SIG-M5 treated with dmso at 0.1 percent for 504 hours (cell line): Measurements from ENCODE around the gene P2RX7.
"Not testable (repeated sequence)": the region's sequence is repeated elsewhere in the genome, so short reads cannot be mapped to it uniquely, and the experiment has no call there.

Experiments used
- DNase-seq: peaks from one replicate; lab custom pipeline; 2025; ENCODE audit not compliant: unreplicated experiment; lab: John Stamatoyannopoulos, UW

P2RX7 gene

DNA sequence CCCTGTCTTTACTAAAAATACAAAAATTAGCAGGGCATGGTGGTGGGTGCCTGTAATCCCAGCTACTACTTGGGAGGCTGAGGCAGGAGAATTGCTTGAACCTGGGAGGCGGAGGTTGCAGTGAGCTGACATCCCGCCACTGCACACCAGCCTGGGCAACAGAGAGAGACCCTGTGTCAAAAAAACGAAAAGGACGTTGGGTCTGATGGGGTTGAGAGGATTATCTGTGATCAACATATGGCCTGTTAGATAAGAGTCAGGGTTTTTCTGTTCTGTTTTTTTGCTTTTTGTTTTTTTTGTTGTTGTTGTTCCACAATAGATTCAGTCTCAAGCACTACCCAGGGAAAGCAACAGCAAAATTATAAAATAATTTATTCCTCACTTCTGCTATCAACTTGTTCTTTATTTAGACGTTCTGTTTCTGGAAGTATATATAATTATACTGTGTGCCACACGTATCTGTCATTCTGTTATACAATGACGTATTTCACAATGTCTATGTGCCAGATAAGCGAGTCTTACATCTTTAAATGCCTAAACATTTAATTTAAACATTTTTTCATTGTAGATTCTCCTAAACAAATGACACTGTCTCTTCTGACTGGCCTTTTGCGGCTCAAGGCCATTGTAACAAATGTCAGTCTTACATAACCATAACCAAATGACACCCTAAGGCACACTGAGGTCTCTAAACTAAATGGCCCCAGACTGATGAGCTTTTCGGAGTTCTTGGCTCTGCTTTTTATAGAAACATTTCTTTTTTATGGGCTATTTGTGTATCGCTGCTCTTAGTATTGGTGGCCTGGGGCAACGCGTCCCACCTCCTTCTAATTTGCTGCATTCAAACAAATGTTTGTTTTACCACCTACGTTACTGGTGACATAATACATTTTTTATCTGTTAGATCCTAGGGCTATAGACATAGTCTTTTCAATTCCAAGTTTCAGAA lies 70.0 kb downstream of the P2RX7 start:
- peak; percentile 15 for DNase-seq

GRCh38 chr12:121203482-121203881 lies 70.8 kb downstream of the P2RX7 start:
- DNase-seq = no peak

GRCh38 chr12:121205491-121205890 lies 72.8 kb downstream of the P2RX7 start:
- DNase-seq = no peak

GRCh38 chr12:121208571-121208970 lies 75.9 kb downstream of the P2RX7 start:
- DNase-seq = not testable (repeated sequence)

- no peak for DNase-seq
Observed at GRCh38 chr12:121209221-121209620, 76.5 kb downstream of the P2RX7 start.

DNA sequence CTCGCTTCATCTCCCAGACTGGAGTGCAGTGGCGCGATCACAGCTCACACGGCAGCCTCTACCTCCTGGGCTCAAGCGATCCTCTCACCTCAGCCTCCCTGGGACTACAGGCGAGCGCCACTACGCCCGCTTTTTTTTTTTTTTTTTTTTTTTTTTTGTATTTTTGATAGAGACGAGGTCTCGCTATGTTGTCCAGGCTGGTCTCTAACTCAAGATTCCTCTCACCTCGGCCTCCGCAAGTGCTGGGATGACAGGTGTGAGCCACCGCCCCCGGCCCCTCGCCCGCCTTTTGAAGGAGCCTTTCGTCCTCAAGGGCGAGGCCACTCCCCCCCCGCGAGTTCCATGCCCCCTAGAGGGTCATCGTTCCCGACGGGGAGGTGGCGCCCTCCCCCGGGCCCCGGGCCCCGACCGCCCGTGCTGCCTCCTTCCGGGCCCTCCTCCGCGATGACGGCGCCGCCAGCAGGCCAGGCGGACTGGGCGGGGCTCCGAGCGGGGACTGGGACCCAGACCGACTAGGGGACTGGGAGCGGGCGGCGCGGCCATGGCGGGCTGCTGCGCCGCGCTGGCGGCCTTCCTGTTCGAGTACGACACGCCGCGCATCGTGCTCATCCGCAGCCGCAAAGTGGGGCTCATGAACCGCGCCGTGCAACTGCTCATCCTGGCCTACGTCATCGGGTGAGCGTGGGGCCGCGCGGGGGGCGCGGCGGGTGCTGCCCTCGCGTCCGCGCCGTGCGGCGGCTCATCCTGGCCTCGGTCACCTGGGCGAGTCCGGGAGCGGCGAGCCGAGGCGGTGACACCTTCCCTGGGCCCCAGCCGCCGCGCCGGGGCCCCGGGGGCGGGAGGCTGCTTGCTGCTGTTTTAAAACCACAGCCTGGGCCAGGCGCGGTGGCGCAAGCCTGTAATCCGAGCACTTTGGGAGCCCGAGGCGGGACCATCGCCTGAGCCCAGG lies 77.2 kb downstream of the P2RX7 start, which contains the start of gene P2RX4:
Gene P2RX4 (plus strand): TSS at position 506 of the 949 bp plus-strand sequence. CDS start 36 bp downstream, at position 542.
- peak; percentile 72 for DNase-seq

- no peak for DNase-seq
Observed at GRCh38 chr12:121212875-121213274, 80.2 kb downstream of the P2RX7 start.

GRCh38 chr12:121214166-121214777 lies 81.6 kb downstream of the P2RX7 start:
- DNase-seq = peak; percentile 70

- DNase-seq = peak; percentile 74
Observed at GRCh38 chr12:121214855-121215745, 82.4 kb downstream of the P2RX7 start.

GRCh38 chr12:121216102-121216501 lies 83.4 kb downstream of the P2RX7 start:
- DNase-seq = no peak

- DNase-seq = no peak
Observed at GRCh38 chr12:121217063-121217462, 84.4 kb downstream of the P2RX7 start.

DNA sequence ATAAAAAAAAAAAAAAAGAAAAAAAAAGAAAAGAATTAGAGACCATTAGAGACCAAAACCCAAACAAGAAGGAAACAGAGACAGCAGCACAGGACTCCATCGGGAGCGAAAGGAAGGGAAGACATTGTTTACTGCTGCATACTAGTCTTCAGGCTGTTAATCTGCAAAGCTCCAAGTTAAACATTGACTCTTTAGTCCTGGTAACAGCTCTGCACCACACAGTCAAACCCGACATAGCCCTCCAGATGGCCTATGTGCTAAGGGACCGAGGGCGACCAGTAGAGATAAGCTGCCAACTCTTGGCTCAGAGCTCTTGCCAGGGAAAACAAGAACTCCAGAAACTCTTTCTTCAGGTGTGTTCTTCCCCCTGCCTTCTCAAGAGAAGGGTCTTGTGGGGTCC lies 85.1 kb downstream of the P2RX7 start:
- no peak for DNase-seq

GRCh38 chr12:121218588-121219352 lies 86.1 kb downstream of the P2RX7 start:
- no peak for DNase-seq

DNA sequence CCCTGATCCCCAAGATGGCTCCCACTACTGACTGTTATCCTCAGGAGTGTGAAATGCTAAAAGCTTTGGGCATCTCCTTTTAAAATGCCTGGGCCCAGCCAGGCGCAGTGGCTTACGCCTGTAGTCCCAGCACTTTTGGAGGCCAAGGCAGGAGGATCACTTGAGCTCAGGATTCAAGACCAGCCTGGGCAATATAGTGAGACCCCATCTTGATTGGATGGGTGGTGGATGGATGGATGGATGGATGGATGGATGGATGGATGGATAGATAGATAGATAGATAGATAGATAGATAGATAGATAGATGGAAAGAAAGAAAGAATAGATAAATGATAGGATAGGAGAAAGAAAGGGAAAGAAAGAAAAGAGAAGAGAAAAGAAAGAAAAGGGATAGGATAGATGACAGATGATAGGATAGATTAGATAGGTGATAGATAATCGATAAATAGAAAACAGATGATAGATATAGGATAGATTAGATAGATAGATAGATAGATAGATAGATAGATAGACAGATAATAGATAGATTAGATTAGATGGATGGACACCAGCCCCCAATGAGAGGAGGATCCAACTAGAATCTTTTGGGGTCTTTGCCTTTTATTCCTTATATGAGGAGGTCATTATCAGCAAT lies 86.8 kb downstream of the P2RX7 start:
- DNase-seq = no peak

DNA sequence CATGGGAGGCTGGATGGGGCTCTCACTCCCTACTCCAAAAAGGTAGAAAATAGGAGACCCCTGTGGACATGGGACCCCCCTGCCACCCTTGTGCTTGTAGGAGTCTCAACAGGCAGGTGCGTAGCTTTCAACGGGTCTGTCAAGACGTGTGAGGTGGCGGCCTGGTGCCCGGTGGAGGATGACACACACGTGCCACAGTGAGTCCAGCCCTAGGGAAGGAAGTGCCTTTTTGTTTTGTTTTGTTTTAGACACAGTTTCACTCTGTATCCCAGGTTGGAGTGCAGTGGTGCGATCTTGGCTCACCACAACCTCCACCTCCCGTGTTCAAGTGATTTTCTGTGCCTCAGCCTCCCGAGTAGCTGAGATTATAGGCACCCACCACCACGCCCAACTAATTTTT lies 90.2 kb downstream of the P2RX7 start:
- DNase-seq = no peak

DNA sequence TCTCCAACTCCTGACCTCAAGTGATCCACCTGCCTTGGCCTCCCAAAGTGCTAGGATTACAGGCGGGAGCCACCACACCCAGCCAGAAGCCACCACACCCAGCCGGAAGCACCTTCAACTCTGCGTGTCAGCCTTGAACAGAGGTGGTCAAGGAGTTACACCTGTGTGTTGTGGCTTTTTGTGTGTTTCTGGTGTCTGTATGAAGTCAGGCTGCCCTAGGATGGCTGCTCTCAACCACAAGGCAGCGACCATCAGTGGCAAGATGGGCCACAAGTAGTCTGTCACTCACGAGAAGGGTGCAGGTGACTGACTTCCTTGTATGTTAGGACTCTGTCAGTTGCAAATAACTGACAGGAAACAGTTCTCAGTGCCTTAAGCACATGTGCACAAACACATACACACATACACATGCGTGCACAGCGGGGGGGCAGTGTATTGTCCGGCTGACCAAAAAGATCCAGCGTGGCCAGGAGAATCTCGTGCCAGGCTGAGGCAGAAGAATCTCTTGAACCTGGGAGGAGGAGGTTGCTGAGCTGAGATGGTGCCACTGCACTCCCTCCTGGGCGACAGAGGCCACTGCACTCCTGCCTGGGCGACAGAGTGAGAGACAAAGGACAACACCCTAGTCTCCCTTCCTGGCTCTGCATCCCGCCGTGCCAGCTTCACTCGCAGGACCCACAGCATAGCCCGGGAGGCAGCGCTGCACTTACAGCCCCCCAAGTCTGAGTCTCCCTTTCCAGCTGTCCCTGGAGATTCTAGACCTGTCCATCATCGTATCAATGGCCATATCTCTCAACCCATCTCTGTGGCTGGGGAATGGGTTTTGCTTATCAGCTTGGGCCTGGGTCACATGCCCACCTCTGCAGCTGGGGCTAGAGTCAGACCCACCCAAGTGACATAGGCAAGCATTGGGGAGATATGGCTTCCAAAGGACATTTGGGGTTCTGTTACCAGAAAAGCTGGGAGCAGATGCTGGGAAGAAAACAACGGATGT lies 90.9 kb downstream of the P2RX7 start:
- no peak for DNase-seq

- no peak for DNase-seq
Observed at GRCh38 chr12:121224591-121224990, 91.9 kb downstream of the P2RX7 start.

- DNase-seq = no peak
Observed at GRCh38 chr12:121226399-121226798, 93.7 kb downstream of the P2RX7 start.
